Stimulated activated CD4-positive, alpha-beta T cell treated with anti-CD3 and anti-CD28 coated beads, Interleukin-12 subunit alpha, Interleukin-12 subunit beta, amount 100 ng/mL, for 48 hours (primary cell): ENCODE results near the gene COX17.
"Not testable (repeated sequence)": the region's sequence is repeated elsewhere in the genome, so short reads cannot be mapped to it uniquely, and the experiment has no call there.

Experiments
- DNase-seq, 3 donors: peaks; one replicate each; pipeline ENCODE4 v3.0.0-alpha.2; 2020; ENCODE audit warnings: low read depth in 2 of 3, low spot score in 1 of 3

Gene COX17

GRCh38 chr3:119676771-119677640, at the start of gene COX17:
COX17 (minus strand) TSS chr3:119677406; CDS start chr3:119677310, 96 bp downstream.
- peak; percentile 86 to 92 (median 88) for DNase-seq

- no peak for DNase-seq
Observed at GRCh38 chr3:119726909-119727308, 49.7 kb upstream of the COX17 start.

- DNase-seq = no peak
Observed at GRCh38 chr3:119723022-119723421, 45.8 kb upstream of the COX17 start.

- DNase-seq = no peak
Observed at GRCh38 chr3:119717520-119717919, 40.3 kb upstream of the COX17 start.

GRCh38 chr3:119716998-119717397, 39.8 kb upstream of the COX17 start:
- DNase-seq = no peak

GRCh38 chr3:119715105-119715504, 37.9 kb upstream of the COX17 start:
- no peak for DNase-seq

- DNase-seq = no peak
Observed at GRCh38 chr3:119703820-119704531, 26.8 kb upstream of the COX17 start.

GRCh38 chr3:119702530-119703527, 25.6 kb upstream of the COX17 start, which contains the start of gene CFAP91:
CFAP91 (plus strand) TSS chr3:119703022; CDS start chr3:119703099, 77 bp downstream.
- DNase-seq = peak; percentile 71 to 86 (median 82)

GRCh38 chr3:119700920-119701734, 23.9 kb upstream of the COX17 start:
- no peak for DNase-seq

- DNase-seq = peak in 1 of 3 donors; percentile 41
Observed at GRCh38 chr3:119700269-119700919, 23.2 kb upstream of the COX17 start.

- no peak for DNase-seq
Observed at GRCh38 chr3:119697394-119697793, 20.2 kb upstream of the COX17 start.

GRCh38 chr3:119695480-119695879, 18.3 kb upstream of the COX17 start:
- DNase-seq = no peak

- no peak for DNase-seq
Observed at GRCh38 chr3:119690043-119690656, 12.9 kb upstream of the COX17 start.

- no peak for DNase-seq
Observed at GRCh38 chr3:119683421-119683820, 6.2 kb upstream of the COX17 start.

GRCh38 chr3:119681279-119681678, 4.1 kb upstream of the COX17 start:
- DNase-seq = no peak

GRCh38 chr3:119679874-119680273, 2.7 kb upstream of the COX17 start:
- no peak for DNase-seq

- not testable (repeated sequence) for DNase-seq
Observed at GRCh38 chr3:119678209-119678608, 1.0 kb upstream of the COX17 start.

GRCh38 chr3:119677641-119677934, 382 bp upstream of the COX17 start:
- no peak for DNase-seq

- no peak for DNase-seq
Observed at GRCh38 chr3:119676020-119676419, 1.2 kb downstream of the COX17 start.
